ENCODE measurements around the gene CEP170B.

The CEP170B gene

GRCh38 chr14:104868060-104868740 is 3.1 kb downstream of the CEP170B start:
- DNase-seq = no peak

DNA sequence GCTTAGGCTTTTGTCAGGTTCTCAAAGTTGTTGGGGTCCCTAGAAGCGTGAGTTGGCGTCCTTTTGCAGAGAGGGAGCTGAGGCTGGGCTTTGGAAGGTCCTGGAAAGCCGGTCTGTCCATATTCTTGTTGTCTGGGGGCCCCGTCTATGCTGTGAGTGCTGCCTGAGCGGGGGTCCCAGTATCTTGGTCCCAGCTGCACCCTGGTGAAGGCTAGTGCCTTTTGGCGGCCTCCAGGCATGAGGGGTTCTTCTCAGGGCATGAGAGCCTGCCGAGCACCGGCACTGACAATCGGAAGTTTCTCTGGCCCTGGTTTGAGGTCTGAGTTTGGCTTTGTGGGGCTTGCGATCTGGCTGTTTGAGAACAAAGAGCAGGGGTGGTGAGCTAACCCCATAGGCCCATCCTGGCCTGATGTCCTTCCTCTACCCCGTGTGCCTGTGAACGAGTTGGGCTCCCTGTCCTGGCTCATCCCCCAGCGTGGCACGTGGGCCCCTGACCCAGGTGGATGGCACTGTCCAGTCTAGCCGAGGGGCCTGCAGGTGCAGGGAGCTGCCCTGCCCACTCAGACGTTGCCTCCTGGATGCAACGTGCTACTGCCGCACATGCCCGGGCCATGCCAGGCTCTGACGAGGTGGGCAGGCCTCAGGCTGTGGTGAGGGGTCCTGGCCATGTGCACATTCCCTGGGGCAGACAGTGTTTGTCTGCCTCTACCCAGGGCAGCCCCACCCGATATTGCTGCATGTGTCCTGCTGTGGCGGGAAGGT is 3.9 kb downstream of the CEP170B start:
- no peak for DNase-seq

- DNase-seq = no peak
Measured at GRCh38 chr14:104869669-104870367, 4.8 kb downstream of the CEP170B start.

GRCh38 chr14:104870368-104871144 is 5.5 kb downstream of the CEP170B start:
- peak; percentile 82 for DNase-seq

DNA sequence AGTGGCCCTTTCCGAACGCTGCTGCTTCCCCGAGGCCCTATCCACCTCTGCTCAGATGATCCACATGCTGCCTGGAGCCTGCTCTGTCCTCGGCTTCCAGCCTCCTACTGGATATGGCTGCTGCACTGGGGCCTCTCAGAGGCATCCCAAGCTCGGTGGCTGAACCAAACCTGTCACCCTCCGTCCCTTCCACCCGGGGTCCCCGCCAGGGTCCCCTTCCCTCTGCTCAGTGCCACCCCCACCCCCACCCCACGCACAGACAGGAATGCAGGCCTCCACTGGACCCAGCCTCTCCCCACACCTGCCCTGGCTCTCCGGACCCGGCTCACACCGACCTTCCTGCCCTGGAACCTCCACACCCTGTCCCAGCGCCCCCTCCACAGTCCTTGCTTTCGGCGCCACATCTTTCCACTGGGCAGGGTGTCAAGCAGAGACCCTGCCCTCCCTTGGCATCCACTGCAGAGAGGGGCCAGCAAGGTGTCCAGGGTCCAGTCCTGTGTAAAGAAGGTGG is 6.1 kb downstream of the CEP170B start:
- DNase-seq = no peak

DNA sequence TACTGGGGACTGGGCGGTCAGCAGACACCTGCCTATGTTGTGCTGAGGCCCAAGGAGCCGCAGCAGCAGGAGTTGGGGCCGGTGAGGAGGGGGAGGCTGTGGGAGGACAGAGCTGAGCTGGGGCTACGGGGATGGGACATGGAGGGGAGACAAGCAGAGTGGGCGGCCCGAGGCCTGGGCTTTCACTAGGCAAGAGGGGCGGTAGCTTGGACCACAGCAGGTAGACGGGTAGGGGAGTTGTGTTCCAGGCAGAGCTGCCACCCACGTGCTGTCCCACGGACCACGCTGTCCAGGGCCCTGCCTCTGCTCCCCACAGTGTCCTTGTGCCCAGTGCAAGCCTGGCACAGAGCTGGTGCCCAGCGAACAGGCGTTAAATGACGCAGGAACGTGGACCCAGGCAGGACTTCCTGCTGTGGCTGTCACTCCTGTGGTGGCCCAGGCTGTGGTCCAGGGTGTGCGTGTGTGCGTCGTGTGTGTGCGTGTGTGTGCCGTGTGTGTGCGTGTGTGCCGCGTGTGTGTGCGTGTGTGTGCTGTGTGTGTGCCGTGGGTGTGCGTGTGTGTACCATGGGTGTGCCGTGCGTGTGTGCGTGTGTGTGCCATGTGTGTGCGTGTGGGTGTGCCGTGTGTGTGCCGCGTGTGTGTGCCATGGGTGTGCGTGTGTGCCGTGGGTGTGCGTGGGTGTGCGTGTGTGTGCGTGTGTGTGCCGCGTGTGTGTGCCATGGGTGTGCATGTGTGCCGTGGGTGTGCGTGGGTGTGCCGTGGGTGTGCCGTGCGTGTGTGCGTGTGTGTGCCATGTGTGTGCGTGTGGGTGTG is 6.8 kb downstream of the CEP170B start:
- DNase-seq = no peak

DNA sequence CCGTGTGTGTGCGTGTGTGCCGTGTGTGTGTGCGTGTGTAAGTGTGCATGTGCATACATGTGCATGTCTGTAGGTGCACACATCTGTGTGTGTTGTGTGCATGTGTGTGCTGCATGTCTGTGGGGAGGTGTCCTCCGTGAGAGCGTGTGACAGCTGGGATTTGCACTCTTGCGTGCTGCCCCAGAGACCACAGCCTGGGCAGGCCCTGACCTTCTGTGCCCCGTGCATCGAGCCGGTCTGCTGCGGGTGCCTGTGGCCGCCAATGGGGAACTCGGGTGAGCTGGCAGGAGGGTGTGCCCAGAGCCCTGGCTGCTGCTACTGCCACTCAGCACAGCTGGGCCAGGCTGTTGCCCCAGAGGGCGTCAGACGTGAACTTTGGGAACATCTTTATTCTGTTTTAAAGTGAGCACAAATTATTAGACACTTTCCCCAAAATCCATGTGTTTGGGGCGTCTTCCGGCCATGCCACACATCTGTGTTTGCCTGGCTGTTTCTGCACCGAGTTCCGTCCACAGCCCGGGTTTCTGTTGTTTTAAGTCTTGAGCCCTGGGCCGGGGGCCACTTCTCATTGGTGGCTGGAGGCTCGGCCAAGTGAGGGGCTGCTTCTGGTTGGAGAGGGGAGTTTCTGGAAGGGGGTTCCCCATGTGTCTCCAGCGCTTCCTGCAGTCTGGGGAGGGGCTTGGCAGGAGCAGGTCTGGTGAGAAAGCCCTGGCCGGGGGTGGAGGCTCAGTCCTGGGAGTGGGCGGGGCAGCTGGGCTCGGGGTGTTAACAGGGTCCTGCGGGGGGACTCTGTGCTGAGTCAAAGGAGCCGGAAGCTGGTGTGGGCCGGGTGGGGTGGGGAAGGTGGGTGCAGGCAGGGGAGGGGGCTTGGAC is 7.6 kb downstream of the CEP170B start:
- no peak for DNase-seq

GRCh38 chr14:104873380-104874055 is 8.4 kb downstream of the CEP170B start:
- no peak for DNase-seq

GRCh38 chr14:104874110-104874531 is 9.1 kb downstream of the CEP170B start:
- no peak for DNase-seq

DNA sequence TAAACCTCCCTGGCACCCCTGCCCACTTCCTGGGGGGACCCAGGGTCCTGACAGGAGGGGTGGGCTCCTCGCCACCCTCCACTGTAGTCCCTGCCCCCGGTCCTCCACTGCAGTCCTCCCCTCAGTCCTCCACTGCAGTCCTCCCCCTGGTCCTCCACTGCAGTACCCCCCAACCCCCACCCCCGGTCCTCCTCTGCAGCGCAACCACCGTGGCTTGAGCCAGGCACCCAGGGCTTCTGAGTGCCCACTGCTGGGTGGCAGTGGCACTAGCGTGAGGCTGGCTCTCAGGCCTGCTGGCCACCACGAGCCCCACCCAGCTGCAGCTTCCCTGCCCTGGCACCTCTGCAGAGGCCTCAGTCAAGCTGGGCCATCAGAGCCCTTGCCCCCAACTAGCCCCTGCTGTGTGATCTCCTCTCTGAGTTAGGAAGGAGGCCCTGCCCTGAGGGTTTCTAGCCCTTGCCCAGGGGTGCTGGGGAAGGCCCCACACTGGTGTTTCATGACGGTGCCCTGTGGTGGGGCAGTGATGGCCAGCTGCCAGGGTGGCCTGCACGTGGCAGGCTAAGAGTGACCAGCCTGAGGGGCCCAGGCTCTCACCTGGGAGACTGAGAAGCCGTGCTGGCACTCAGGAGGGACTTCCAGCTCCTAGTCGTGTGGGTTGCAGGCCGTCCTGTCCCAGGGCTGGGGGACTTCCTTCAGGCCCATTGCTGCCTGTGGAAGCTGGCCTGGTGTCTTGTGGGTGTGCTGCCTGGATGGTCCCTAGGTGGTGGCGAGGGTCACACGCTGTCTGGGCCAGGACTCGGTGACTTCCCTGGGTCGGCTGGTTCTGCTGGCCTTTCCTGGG is 9.7 kb downstream of the CEP170B start:
- DNase-seq = no peak

DNA sequence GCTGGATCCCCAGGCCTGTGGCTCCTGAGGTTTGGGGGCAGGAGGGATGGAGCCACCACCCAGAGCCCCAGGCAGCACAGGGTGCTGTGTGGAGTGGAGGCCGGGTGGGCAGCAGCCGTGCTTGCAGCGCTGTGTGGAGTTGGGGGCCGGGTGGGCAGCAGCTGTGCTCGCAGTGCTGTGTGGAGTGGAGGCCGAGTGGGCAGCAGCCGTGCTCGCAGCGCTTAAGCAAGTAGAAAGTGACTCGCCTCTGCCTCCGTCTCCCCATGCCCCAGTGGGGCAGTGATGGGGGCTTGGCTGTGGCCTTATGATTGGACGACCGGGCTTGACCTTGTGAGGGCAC is 10.3 kb downstream of the CEP170B start:
- DNase-seq = no peak

- no peak for DNase-seq
Measured at GRCh38 chr14:104875811-104876210, 10.7 kb downstream of the CEP170B start.

GRCh38 chr14:104876251-104876699 is 11.2 kb downstream of the CEP170B start:
- DNase-seq = peak; percentile 79

DNA sequence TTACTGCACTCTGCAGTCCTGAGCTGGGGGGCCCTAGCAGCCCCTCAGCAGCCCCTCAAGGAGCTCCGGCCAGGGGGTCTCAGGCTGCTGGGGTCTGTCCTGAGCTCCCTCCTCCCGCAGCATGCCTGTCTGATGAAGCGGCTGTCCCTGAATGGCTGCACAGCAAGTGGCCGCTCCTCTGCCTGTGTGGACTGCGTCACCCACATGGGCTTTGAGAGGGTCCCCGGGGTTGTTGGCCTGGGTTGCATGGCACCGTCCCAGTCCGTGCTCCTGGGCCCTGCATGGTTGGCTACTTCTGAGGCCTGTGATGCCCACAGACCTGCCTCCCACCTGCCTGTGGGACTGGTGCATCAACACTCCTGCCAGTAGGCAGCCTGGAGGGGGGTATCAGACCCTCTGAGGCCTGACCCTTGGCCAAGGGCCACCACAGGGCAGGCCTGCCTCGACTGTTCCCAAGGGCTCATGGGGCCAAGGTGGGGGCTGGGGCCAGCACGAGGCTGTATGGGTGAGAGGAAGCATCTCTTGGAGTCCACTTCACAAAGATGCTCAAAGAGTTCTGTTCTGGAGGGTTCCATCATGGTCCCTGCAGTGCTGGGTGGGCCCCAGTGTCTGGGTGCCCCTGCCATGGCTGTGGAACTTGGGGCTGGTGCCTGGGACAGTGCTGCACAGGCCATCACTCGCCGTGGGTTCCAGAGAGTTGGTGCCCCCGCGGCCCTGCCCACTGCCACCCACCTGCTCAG is 12.2 kb downstream of the CEP170B start:
- no peak for DNase-seq

DNA sequence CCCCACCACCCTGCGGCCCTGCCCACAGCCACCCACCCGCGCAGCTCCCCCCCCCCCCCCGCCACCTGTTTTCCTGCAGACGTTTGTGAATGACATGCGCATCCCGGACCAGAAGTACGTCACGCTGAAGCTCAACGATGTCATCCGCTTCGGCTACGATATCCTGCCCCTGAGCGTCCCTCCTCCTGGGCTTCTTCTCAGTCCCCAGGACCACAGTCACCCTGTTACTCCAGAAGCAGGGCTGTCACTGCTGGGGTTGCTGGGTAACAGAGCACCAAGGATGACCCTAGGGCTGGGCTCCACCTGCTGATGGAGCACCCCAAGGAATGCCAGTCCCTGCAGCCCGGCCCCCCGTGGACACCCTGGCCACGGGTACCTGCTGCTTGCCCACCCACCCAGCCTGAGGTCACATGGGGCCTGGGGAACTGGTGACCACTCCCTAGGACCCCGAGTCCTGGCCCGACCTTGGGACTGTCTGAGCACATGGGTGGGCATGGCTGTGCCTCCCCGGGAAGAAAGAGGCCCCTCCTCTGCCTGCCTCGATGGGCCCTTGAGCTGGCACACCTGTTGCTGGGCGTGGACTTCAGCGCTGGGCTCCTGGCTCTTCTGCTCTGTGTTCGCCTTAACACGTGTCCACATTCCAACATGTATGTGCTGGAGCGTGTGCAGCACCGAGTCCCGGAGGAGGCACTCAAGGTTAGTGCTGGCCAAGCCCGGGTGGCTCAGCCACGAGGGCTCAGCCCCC is 12.9 kb downstream of the CEP170B start:
- DNase-seq = no peak

- no peak for DNase-seq
Measured at GRCh38 chr14:104878582-104878981, 13.5 kb downstream of the CEP170B start.

- DNase-seq = no peak
Measured at GRCh38 chr14:104879201-104879982, 14.3 kb downstream of the CEP170B start.
